Activated CD4-positive, alpha-beta T cell treated with anti-CD3 and anti-CD28 coated beads, Interleukin-2, amount 10 ng/mL, durations not matched to agents 7 days and 5 days (primary cell): ENCODE results near the gene NSD2. TPM values are rescaled to one million over a fixed set of nuclear protein-coding genes. Genes with fewer than 3 reads are reported as not detected.
A peak's percentile ranks its signal among the peaks of the same experiment; 100 is the strongest.

Experiments
- CTCF ChIA-PET: fragments of 350-600 bp; sonication (Branson Sonifier 250); formaldehyde crosslinking; loops from one replicate; lab custom pipeline; 2021; ENCODE audit warnings: antibody characterized with exemption; lab: Charles Lee
- POLR2A ChIA-PET: fragments of 350-600 bp; sonication (Branson Sonifier 250); formaldehyde crosslinking; loops from one replicate; lab custom pipeline; 2021; ENCODE audit warnings: antibody characterized with exemption; lab: Charles Lee
- DNase-seq: peaks from one replicate; pipeline ENCODE4 v3.0.0-alpha.2; 2020
- H3K27ac Mint-ChIP-seq: one replicate; pipeline ENCODE4 v1.8.0; 2021; ENCODE audit warnings: mild to moderate bottlenecking, moderate library complexity, mixed read lengths
- H3K27me3 Mint-ChIP-seq: one replicate; pipeline ENCODE4 v1.8.0; 2021; ENCODE audit warnings: mixed read lengths
- H3K36me3 Mint-ChIP-seq: one replicate; pipeline ENCODE4 v1.8.0; 2021; ENCODE audit warnings: low read depth, mixed read lengths
- H3K4me1 Mint-ChIP-seq: one replicate; pipeline ENCODE4 v1.8.0; 2021; ENCODE audit warnings: mixed read lengths
- H3K4me3 Mint-ChIP-seq: one replicate; pipeline ENCODE4 v1.8.0; 2021; ENCODE audit warnings: mild to moderate bottlenecking, moderate library complexity, mixed read lengths
- H3K9me3 Mint-ChIP-seq: one replicate; pipeline ENCODE4 v1.8.0; 2021; ENCODE audit warnings: mixed read lengths
- total RNA-seq, 2 experiments: library from RNA; stranded (reverse); gene quantifications; one replicate each; pipeline ENCODE4 v1.2.3, GENCODE V29; 2021

NSD2 gene
- total RNA-seq: 100 to 1,000 TPM; 248 to 271 TPM

DNA sequence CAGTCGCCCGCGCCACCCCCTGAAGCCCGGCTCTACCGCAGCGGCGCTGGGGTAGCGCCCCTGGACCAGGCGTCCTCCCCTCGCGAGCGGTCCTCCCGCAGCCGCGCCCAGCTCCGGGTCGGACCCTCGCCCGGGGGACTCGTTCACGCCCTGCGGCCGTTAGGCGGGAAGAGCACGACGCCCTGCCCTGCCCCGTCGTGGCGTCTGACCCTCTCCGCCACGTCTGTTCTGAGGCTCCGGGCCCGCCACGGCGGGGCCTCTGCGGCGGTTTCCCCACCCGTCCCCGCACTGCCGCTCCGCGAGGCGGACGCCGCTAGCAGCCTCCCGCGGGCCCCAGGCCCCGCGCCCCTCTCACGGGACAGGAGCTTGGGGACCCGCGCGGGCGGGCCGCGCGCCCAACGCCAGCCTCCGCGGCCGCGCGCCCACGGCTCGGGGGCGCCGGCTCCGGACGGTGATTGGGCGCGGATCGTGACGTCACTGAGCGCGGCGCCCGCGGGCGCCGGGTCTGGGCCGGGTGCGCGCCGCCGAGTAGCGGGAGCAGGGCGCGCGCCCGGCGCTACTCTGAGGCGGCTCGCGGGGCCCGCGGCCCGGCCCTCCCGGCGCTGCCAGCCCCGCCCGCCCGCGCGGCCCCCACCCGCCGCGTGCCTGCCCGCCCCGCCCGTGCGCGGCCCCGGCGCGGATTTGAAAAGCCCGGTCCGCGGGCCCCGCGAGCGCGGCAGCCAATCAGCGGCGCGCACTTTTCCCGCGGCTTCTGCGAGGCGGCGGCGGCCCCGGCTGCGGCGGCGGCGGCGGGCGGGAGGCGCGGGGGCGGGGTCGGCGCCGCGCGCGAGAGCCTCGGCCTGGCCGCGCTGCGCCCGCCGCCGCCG lies at the start of gene NSD2:
Gene NSD2, plus strand, starts transcription at position 816 of the 866 bp plus-strand sequence. CDS start 29,262 bp downstream, outside the sequence.
- no peaks in the 10 kb centered on the region for H3K9me3 Mint-ChIP-seq
- DNase-seq: peak; percentile 88
- ChIA-PET CTCF (interaction anchor here (1.2 kb wide), 1 partner anchor 17 kb away, joined by 4 read pairs; no protein-coding TSS in a partner anchor), POLR2A (no interaction called here)
- peak within 1 kb of the TSS; percentile 89 for H3K4me3 Mint-ChIP-seq
- peak within 1 kb of the TSS; percentile 97 for H3K27ac Mint-ChIP-seq
- H3K27me3 Mint-ChIP-seq: peaks cover 2% of the 10 kb centered on the region
- peaks cover 15% of the 10 kb centered on the region for H3K36me3 Mint-ChIP-seq
- H3K4me1 Mint-ChIP-seq: peaks cover 45% of the 10 kb centered on the region

DNA sequence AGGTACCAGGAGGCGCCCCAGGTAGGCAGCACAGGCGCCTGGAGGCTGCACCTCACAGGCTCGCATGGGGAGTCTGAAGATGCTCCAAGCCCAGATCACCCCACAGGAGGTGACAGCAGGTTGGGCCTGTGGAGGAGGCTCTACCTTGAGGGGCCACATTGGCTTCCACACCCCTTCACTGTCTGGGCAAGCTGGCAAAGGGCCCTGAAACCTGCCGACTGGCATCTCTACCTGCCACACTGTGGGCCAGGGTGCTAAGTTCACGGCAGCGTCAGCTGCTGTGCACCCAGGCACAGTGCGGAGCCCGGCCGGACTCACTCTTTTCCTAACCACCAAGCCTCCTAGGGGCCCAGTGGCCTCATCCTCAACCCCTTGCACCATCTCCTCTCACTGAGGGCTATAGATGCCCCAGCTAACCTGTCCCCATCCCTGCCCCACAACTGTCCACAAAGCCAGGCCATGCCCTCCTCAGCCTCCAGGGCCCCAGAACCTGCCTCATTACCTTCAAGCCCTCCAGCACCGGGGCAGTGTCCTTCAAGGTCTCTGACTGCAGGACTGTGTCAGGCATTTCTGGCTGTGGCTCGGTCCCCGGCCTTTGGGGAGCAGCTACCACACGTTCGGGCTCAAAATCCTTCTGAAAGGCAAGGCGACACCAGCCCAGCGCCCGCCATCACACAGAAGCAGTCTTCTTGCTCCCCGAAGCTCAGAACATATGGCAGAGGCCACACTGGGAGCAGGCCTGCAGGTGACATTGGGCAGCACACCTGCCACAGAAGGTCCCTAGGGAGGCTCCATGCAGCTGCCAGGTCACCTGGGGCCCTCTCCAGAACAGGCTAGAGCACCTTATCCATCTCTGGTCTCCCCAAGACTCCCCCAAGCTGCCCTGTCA lies 49.3 kb upstream of the NSD2 start:
- Mint-ChIP-seq H3K36me3 (peaks cover 23% of the 10 kb centered on the region), H3K9me3 (no peaks in the 10 kb centered on the region), H3K27me3 (no peaks in the 10 kb centered on the region), H3K27ac (no peak overlapping the region), H3K4me1 (no peaks in the 10 kb centered on the region), H3K4me3 (no peak overlapping the region)
- CTCF ChIA-PET: interaction anchor here (0.9 to 1.0 kb wide), 2 partner anchors 13 to 66 kb away, joined by 3 read pairs; no protein-coding TSS in a partner anchor
- DNase-seq: no peak
- POLR2A ChIA-PET: no interaction called here

DNA sequence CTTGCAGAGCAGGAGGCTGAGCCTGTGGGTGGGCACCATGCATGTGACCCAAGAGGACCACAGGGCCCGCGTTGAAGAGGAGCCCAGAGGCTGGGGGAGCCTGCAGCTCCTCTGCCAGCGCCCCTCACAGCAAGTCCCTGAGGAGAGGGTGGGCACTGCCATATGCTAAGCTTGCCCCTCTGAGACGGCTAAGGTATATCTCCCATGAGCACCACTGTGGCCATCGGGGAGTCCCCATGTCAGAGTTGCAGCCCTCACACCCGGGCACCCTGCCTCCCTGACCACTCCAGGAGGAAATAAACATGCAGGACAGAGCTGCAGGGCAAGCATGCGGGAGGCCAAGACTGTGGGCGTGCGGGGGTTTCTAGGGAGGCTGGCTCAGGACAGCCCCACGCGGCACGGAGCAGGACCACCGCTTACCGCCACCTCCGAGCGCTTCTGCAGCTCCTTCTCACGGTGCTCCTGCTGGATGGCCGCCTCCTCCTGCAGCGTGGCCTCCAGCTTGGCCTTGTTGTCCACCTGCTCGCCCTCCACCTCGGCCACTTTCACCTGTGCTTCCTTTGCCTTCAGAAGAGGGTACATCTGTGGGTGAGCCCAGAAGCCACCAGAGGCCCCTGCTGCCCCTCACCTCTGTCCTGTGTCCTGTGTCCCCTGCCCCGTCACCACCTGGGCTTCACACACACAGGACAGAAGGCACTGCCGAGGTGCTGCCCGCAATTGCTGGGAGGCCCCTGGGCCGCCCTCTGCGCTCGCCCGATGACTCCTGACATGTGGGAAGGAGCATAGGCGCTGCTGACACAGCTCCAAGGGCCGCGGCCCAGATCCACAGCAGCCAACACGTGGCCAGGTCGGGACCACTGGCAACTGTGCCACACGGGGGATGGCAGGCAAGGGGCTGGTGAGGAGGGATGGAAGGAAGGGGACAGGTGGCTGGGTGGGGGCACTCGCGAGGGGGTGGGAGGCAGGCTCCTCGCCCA lies 48.3 kb upstream of the NSD2 start:
- Mint-ChIP-seq H3K4me3 (no peak overlapping the region), H3K9me3 (no peaks in the 10 kb centered on the region), H3K27me3 (no peaks in the 10 kb centered on the region), H3K36me3 (peaks cover 24% of the 10 kb centered on the region), H3K27ac (no peak overlapping the region), H3K4me1 (no peaks in the 10 kb centered on the region)
- DNase-seq: no peak
- ChIA-PET POLR2A (no interaction called here), CTCF (interaction anchor here (0.6 to 1.5 kb wide), 3 partner anchors 10 to 1290 kb away, joined by 3 to 4 read pairs (median 3); no protein-coding TSS in a partner anchor)

DNA sequence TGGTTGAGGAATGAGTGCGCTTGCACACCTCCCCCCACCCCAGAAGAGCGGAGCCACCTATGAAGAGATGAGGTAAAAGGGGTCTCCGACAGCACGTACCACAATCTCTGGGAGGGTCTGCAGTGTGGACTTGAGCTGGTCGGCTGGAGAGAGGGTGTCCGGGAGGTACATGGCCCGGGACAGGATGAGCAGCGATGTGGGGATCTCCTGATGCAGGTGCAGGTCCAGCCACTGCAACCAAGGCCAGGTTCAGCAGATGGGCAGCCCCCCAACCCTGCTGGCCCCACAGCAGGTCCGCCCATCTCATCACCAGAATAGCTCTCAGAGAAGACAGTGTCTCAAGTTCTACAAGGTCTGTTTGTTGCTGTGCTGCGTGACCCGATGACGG lies 47.7 kb upstream of the NSD2 start:
- CTCF ChIA-PET: interaction anchor here (0.6 to 1.5 kb wide), 2 partner anchors 10 to 1289 kb away, joined by 3 to 4 read pairs; no protein-coding TSS in a partner anchor

DNA sequence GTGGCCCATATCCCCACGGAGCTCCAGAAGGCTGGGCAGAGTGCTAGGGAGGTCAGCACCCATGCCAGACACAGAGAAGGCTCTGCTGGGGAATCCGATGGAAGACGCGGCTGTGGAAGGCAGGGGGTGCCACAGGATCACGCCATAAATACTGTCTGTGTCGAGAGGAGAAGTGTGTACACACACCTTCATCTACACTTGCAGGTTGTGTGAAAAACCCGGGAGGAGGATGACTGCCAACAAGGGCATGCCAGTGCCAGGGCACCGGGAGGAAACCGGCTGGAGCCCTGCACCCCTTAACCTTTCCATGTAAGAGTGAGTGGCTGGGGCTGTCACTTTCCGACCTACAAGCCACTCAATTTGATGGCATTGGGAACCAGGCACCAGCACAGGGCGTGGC lies 46.4 kb upstream of the NSD2 start:
- no peaks in the 10 kb centered on the region for H3K27me3 Mint-ChIP-seq
- ChIA-PET CTCF (no interaction called here), POLR2A (no interaction called here)
- DNase-seq: no peak
- H3K36me3 Mint-ChIP-seq: peaks cover 21% of the 10 kb centered on the region
- H3K27ac Mint-ChIP-seq: no peak overlapping the region
- H3K4me1 Mint-ChIP-seq: no peaks in the 10 kb centered on the region
- no peak overlapping the region for H3K4me3 Mint-ChIP-seq
- H3K9me3 Mint-ChIP-seq: no peaks in the 10 kb centered on the region

More for the DNA sequence above, 47.7 kb upstream of the NSD2 start:
- H3K4me3 Mint-ChIP-seq: no peak overlapping the region
- H3K36me3 Mint-ChIP-seq: peaks cover 24% of the 10 kb centered on the region
- no peaks in the 10 kb centered on the region for H3K4me1 Mint-ChIP-seq
- H3K27ac Mint-ChIP-seq: no peak overlapping the region
- H3K9me3 Mint-ChIP-seq: no peaks in the 10 kb centered on the region
- POLR2A ChIA-PET: no interaction called here
- no peaks in the 10 kb centered on the region for H3K27me3 Mint-ChIP-seq
- DNase-seq: no peak

DNA sequence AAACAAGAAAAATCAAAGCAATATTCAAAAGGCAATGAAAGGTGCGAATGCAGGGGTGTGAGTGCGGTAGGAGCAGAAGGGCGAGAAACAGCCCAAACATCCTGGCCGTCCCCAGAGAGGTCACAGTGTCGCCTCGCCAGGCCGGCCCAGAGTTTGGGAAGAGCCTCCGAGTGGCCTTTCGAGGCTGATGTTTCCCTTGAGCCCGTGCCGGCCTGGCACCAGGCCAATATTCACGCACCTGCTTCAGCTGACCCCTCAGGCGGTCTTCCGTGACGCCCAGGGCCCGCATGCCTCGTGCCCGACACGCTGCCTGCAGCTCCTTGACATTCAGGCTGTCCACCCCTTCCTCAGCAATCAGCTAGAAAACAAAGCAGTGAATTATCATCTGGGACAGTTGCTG lies 45.9 kb upstream of the NSD2 start:
- Mint-ChIP-seq H3K4me1 (no peaks in the 10 kb centered on the region), H3K9me3 (no peaks in the 10 kb centered on the region), H3K27me3 (no peaks in the 10 kb centered on the region), H3K36me3 (peaks cover 22% of the 10 kb centered on the region), H3K4me3 (no peak overlapping the region), H3K27ac (no peak overlapping the region)
- CTCF ChIA-PET: no interaction called here
- no peak for DNase-seq
- POLR2A ChIA-PET: no interaction called here

DNA sequence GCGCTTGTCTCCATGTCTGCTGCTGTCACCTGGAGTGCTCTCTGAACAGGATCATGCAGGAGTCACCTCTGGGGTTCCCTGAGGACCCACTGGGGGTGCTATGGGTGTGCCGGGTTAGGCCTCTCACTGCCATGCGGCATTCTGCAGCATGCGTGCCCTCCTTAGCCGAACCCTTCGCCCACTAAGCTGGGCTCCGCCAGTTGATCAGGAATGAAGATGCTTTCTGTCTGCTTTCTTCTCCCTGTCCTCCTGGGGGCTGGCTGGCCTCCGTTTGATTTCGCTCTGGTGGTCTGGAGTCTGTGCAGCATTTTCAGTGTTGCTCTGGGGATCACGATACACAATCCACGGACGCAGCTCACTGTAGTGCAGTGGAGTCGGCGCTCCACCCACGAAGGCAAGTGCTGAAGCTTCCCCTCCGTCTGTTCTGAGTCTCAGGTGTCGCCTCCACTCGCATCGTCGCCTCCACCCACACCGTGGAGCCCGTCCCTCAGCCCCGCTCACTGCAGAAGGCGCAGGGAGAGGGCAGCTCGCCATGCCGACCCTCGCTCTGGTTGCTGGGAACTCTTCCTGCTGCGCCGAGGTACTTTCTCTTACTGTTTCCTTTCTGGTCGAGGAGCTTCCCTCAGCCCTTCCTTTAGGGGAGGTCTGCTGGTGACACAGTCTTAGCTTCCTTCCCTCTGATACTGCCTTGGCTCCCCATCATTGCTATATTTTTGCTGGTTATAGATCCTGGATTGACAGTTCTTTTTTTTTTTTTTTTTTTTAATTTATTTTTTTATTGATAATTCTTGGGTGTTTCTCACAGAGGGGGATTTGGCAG lies 44.5 kb upstream of the NSD2 start:
- POLR2A ChIA-PET: no interaction called here

DNA sequence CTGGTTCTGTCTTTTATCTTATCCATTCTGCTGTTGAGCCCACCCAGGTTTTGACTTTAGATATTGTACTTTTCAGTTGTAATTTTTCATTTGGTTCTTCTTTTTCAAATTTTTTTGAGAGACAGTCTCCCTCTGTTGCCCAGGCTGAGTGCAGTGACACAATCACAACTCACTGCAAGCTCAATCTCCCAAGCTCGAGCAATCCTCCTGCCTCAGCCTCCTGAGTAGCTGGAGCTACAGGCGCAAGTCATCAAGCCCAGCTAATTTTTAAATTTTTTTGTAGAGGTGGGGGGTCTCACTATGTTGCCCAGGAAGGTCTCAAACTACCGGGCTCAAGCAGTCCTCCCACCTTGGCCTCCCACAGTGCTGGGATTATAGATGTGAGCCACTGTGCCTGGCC lies 41.0 kb upstream of the NSD2 start:
- CTCF ChIA-PET: interaction anchor here (0.7 to 1.5 kb wide), 3 partner anchors 12 to 56 kb away, joined by 3 to 4 read pairs (median 4); no protein-coding TSS in a partner anchor
- Mint-ChIP-seq H3K4me3 (no peak overlapping the region), H3K36me3 (peaks cover 22% of the 10 kb centered on the region), H3K27me3 (no peaks in the 10 kb centered on the region), H3K4me1 (peaks cover 7% of the 10 kb centered on the region), H3K9me3 (no peaks in the 10 kb centered on the region), H3K27ac (no peak overlapping the region)
- DNase-seq: no peak
- POLR2A ChIA-PET: no interaction called here

More for the DNA sequence above, 44.5 kb upstream of the NSD2 start:
- peaks cover 23% of the 10 kb centered on the region for H3K36me3 Mint-ChIP-seq
- H3K4me1 Mint-ChIP-seq: peaks cover 4% of the 10 kb centered on the region
- DNase-seq: no peak
- no peak overlapping the region for H3K27ac Mint-ChIP-seq
- no peaks in the 10 kb centered on the region for H3K9me3 Mint-ChIP-seq
- H3K27me3 Mint-ChIP-seq: no peaks in the 10 kb centered on the region
- CTCF ChIA-PET: no interaction called here
- H3K4me3 Mint-ChIP-seq: no peak overlapping the region

DNA sequence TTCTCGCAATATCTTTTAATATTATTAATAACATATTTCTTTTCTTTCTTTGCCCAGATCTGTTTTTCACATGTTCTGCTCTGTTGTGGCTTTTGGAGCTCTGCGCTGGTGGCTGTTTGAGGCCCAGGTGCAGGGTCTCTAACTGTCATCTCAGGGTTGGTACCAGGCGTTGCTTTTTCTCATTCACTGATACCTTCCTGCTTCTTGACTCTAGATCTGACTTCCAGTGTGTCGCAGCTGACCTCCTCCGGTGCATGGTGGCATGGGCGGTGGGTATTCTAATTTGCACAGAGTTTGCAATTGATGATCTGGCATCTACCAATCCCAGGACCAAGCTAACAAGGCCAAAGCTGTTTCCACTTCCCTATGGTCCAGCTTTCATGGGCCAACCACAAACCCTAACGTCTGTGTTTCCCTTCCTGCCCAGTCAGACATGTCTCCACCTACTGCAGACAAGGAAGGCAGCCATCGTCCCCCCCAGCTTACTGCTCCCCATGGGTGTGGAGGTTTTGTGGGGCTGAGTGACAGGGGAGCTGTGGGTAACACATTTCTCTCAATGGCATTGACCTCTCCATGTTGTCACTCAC lies 40.5 kb upstream of the NSD2 start:
- CTCF ChIA-PET: interaction anchor here (0.6 to 1.5 kb wide), 5 partner anchors 12 to 106 kb away, joined by 3 to 4 read pairs (median 4); no protein-coding TSS in a partner anchor
- no peaks in the 10 kb centered on the region for H3K9me3 Mint-ChIP-seq
- H3K27me3 Mint-ChIP-seq: no peaks in the 10 kb centered on the region
- H3K4me1 Mint-ChIP-seq: peaks cover 7% of the 10 kb centered on the region
- POLR2A ChIA-PET: no interaction called here
- DNase-seq: no peak
- peaks cover 22% of the 10 kb centered on the region for H3K36me3 Mint-ChIP-seq
- H3K27ac Mint-ChIP-seq: no peak overlapping the region
- no peak overlapping the region for H3K4me3 Mint-ChIP-seq

DNA sequence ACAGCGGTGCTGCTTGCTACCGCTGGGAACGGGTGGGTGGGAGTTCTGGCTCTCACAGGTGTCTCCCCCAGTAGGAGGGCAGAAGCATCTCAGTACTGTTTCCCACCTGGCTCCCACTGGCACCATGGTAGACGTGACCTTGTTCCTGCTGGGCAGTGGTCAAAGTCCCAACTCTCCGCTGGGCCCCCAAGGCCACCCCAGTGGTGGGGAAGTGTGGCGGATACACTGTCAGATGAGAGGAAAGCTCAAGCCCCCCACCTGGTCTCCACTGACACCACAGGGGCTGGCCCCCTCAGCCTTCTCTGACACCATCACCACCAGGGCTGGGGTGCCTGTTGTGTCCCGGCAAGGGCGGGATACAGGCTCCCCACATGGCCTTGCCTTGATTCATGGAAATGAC lies 39.9 kb upstream of the NSD2 start:
- H3K36me3 Mint-ChIP-seq: peaks cover 22% of the 10 kb centered on the region
- no peaks in the 10 kb centered on the region for H3K9me3 Mint-ChIP-seq
- H3K27ac Mint-ChIP-seq: no peak overlapping the region
- H3K4me1 Mint-ChIP-seq: peaks cover 7% of the 10 kb centered on the region
- ChIA-PET CTCF (interaction anchor here (0.8 to 1.0 kb wide), 2 partner anchors 21 to 55 kb away, joined by 4 read pairs; no protein-coding TSS in a partner anchor), POLR2A (no interaction called here)
- no peaks in the 10 kb centered on the region for H3K27me3 Mint-ChIP-seq
- no peak overlapping the region for H3K4me3 Mint-ChIP-seq
- no peak for DNase-seq

DNA sequence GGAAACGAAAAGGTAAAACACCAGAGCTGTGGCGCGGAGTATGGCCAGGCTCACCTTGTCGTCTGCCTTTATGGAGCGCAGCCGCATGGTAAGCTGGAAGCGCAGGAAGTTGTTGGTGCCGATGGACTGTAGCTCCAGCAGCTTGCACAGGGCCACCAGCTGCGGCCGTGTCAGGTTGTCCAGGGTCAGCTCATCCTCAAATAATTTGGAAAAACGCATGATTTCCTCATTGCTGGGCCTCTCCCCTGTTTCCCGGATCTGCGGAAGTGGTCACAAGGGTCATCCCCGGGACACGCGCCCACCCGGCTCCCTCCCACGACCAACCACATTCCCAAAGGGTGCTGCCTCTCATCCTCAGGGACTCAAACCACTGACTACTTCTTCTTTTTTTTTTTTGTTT lies 38.5 kb upstream of the NSD2 start:
- H3K36me3 Mint-ChIP-seq: peaks cover 22% of the 10 kb centered on the region
- no peak for DNase-seq
- ChIA-PET CTCF (interaction anchor here (1.2 to 1.4 kb wide), 2 partner anchors 9 to 12 kb away, joined by 3 to 4 read pairs; no protein-coding TSS in a partner anchor), POLR2A (no interaction called here)
- H3K9me3 Mint-ChIP-seq: no peaks in the 10 kb centered on the region
- H3K27me3 Mint-ChIP-seq: no peaks in the 10 kb centered on the region
- H3K4me1 Mint-ChIP-seq: peaks cover 7% of the 10 kb centered on the region
- no peak overlapping the region for H3K27ac Mint-ChIP-seq
- no peak overlapping the region for H3K4me3 Mint-ChIP-seq
